NCI-H1436 treated with DMSO at 0.1 percent for 48 hours (cell line): ENCODE measurements around the gene SLC16A6.
"Not testable (repeated sequence)": the region's sequence is repeated elsewhere in the genome, so short reads cannot be mapped to it uniquely, and the experiment has no call there.

Experiments
- DNase-seq: peaks from one replicate; lab custom pipeline; 2025; lab: John Stamatoyannopoulos, UW

SLC16A6 gene

DNA sequence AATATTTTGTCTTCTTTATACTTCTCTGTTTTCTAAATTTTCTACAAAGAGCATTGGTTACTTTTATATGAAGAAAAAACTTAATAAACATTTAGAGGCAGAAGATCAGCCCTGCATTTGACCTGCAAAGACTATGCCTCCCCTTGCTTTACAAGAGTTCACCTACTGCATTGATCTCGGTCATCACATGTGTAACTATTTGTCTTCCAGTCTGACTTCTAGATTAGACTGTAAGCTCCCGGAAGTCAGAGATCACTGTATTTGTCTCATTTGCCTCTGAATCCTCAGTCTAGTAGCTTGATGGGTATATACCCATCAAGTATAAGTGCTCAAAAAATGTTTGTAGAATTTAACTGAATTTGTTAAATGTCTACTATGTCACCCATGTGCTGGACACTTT lies 70.7 kb downstream of the SLC16A6 start:
- DNase-seq = not testable (repeated sequence)

DNA sequence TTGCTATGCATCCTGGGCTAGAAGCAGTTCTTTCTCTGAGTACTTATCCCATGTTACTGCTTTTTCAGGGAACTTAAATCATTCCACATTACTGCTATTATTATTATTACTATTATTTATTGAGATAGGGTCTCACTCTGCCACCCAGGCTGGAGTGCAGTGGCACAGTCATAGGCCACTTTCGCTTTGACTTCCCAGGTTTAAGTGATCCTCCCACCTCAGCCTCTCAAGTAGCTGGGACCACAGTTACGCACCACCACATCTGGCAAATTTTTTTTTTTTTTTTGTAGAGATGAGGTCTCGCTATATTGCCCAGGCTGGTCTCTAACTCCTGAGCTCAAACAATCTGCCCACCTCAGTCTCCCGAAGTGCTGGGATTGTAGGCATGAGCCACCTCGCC lies 71.5 kb downstream of the SLC16A6 start:
- not testable (repeated sequence) for DNase-seq
